NCI-H146 treated with DMSO at 0.1 percent for 48 hours (cell line): ENCODE measurements around the gene PPP1R3C.

ENCODE experiments used
- DNase-seq: peaks from one replicate; lab custom pipeline; 2025; ENCODE audit not compliant: unreplicated experiment; lab: John Stamatoyannopoulos, UW

PPP1R3C gene

DNA sequence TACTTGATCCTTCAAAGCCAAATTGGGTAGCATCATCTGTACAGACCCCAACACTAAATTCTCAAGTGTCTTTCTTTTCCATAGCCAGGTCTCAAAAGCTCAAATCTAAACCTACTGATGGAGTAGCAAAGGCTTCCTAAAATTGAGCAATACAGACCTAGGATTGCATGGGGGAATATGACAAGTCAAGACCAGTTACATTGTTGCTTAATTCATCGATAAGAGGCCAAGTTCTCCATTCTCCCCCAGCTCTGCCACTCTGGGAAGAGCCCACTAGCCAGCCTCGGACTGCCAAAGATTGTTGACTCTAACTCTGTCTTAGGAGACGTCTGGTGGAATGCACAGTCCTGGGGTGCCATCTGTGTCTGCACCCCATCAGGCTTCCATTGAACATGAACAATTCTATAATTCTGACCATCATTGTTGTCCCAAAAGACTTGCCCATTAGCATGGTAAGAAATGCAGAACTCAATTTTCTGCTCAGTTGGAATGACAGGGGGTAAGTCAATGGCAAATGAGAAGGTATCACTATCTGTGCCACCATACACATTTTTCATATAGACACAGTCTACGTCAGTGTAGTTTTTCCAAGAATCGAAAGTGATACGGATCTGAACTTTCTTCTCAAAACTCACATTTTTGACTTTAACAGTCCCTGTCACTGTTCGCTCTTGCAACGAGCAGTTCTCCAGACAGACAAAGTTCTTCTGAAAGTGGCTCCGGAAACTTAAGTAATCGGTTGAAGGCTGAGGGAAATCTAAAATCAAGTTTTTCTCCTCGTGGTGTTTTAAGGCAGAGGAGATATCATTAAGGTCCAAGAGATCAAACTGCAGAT lies 2.9 kb downstream of the PPP1R3C start:
- DNase-seq, result no peak

DNA sequence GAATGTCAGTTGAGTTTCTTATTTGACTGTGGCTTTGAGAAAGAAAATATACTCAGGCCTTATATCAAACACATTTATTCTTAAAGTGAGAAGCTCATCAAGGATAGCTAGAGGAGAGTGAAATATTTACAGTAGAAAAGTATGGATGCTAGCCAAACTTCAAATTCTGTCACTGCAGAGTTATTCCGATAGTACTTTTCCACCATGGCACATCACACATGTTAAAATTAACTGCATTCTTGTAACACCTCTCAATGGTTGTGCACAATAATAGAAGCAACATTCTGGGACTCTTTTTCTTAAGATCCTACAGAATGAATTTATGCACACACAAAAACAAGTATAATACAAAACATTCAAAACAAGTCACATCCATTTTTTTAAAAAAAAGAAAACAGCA lies 4.5 kb downstream of the PPP1R3C start:
- no peak for DNase-seq

DNA sequence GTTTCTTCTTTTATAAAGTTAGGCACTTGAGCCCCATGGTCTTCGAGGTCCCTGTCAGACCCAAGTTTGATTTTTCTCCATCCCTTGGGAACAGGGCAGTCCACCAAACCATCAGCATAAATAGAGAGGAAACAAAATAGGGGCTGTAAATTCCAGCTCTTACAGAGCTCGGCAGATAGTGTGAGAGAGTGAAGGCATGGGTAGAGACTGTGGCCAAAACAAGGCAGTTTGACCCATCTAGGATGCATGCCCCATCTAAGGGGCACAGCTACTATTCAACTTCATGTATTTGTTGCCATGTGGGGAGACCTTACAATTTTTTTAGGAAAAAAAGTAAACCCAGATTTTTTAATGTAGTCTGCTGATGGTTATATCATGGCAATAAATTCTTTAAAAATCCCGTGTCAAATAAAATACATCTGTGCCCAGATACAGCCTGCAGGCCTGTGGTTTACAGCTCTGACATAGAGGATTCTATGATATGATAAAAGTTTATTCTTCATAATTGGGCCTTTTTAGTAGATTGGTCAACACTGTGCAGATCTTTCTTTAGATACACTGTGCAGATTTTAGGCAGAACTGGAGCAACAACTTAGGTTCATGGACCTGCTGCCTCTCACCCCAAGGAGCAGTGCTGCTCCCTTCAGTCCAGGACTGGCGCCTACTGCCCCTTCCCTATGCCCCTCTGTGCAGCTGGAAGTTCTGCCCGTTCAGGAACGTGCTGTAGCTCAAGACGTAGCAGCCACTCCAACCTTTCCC lies 5.3 kb downstream of the PPP1R3C start:
- no peak for DNase-seq

DNA sequence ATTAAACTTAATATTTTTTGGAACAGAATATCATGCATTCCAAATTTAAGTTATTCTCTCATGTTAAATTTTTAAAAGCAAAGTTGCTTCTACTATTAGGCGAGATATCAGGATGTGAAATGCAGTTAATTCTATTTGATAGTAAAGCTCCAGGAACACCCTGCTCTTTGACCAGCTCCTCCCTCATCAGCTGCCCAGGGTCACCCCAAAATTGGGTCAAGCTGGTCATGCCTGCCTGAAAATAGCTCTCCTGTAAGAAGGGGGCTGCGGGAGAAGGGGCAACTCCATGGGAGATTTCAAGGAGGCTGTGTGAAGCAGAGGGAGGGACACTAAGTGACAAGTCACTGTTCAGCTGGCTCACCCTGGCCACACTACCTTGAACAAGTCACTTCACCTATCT lies 5.9 kb downstream of the PPP1R3C start:
- no peak for DNase-seq

DNA sequence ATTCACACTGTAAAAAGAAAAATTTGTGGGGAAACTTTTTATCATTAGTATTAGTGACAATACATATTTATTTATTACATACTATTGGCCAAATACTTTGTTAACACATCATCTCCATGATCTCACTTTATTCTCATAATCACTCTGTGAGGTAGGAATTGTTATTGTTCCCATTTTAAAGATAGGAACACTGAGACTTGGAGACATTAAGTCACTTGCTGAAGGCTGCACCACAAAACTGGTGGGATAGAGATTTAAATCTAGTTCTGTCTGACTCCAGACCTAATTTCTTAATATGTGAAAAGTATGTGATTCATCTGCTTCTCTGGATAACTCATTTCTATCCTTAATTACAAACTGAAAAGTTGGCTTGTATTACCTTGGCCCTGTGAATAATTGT lies 8.2 kb downstream of the PPP1R3C start:
- DNase-seq, result no peak

DNA sequence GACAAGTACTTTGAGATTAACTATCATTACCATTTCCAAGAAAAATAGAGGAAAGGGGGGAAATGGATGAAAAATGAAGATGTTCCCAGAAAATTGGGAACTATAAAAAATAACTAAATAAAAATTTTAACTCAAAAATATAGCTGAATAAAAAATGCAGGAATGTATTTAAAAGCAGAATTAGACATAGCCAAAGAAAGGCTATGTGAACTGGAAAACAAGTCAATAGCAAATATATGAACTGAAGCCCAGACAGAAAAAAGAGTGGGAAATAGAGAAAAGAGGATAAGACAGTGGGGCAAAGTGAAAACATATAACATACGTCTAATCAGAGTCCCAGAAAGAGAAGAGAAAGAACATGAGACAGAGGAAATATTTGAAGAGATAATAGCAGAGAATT lies 10.3 kb downstream of the PPP1R3C start:
- DNase-seq, result no peak

DNA sequence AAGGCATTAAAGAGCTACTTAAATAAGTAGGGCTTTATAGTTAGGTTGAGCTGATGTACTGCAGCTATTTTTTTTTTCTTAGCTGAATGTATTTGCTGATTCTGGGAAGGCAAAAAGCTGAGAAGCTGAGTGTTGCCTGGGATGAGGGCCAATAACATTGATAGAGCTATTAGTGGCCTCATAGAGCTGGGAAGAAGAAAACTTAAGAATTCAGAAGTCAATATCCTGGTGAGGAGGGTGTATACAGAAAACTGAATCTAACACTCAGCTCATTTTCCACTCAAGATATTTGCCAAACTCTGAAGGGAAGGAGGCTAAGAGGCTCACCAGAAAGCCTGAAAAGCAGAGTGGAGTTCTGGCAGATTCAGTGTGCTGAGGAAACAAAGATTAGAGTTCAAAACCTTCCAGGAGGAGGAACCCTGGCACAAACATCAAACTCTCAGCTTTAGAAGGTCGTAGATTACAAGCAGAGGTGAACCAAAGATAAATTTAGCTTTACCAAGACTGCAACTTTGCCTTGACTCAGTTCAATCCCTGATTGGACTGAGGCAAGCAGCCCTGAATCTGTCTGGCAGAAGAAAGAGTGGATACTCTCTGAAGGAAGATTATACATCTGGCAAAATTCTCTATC lies 11.3 kb downstream of the PPP1R3C start:
- no peak for DNase-seq

DNA sequence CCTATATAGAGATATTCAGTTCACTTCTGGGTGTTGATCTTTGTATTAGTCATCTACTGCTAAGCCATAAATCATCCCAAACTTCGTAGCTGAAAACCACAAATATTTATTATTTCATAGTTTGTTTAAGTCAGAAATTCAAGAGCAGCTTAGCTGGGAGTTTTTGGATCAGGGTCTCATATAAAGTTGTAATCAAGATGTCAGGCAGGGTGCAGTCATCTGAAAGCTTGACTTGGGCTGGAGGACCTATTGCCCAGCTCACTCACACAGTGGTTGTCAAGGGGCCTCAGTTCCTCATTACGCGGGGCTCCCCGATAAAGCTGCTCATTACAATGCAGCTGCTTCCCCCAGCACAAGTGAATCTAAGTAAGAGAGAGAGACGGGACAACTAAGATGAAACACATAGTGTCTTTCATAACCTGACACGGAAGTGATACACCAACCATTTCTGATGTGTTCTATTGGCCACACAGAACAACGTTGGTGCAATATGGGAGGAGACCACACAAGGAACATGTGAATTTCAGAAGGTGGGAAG lies 15.7 kb downstream of the PPP1R3C start:
- no peak for DNase-seq

DNA sequence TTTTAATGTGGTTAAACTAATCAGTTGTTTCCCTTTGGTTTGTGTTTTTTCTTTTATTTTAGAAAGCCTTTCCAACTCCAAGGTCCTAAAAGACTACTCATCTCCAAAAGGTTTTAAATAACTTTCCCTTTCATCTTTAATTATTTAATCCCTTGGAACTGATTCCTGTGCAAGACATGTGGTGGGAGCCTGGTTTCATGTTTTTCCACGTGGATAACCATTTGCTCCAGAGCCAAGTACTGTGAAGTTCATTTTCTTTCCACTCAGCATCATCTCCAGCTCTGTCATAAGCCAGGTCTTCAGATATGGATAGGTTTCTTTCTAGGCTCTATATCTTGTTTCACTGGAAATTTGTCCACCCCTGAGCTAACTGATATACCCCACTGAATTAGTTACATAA lies 16.7 kb downstream of the PPP1R3C start:
- no peak for DNase-seq

DNA sequence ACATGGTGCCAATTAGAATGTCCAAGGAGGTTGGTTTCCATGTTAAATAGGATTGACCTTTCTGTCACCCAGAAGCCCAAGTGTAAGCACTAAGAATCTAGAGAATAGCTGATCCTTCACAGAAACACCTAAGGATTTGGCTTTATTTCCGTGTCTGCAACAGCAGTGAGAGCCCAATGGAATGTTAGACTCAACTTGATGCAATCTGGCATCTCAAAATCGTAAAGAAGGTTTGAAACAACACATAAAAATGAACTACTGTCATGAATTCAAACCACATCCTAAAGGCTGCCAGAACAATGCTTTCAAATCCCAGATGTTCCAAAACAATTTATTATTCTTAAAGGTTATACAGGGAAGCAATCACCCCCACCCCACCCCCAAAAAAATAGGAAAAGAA lies 18.6 kb downstream of the PPP1R3C start:
- no peak for DNase-seq

DNA sequence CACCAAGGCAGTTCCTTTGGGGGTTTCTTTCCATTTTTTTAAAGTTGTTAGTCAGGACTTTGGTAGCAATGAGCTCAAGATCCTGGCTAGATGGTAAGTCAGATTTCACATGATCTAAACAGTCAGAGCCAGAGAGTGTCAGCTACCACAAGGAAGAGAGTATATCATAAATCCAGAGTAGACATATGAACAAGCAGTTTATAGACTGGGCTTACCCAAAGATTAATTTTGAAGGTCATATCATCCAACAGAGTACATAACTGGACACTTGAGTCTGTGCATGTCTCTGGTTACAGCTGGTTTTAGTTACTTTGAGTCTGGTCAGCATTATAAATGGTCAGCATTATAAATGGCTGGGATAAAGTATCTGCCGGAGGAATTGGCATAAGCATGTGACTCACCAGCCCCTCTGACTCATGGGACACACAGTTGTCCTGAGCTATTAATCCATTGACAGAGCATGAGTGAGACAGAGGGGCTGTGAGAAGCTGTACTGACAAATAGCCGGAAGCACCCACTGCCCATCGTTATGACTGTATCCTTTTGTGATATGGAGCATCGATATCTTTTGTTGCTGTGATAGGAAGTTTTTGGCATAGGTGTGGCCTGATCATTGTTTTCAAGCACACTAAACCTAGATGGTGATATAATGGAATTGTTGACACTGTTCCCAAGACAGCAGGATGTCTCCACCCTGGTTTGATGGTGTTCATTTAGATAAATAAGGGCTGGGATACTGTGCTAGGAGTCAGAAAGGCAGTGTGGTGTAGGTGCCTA lies 19.3 kb downstream of the PPP1R3C start:
- no peak for DNase-seq

DNA sequence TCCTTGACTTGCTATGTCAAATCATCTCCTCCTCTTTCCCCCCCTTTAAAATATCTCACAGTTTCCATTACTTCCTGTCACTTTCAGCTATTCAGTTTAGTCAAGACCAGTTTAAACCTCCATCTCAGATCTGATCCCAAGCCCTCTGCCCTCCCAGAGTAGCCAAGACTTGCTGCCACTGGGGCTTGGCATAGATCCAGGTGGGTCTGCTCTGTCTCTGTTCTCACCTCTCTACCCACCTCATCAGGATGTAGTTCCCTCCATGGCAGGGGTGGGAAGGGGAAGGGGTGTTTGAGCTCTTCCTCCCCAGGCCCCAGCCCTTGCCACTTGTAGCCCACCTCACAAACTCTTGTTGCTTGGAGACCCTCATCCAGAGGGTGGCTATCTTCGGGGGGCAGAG lies 22.0 kb downstream of the PPP1R3C start:
- DNase-seq, result no peak

DNA sequence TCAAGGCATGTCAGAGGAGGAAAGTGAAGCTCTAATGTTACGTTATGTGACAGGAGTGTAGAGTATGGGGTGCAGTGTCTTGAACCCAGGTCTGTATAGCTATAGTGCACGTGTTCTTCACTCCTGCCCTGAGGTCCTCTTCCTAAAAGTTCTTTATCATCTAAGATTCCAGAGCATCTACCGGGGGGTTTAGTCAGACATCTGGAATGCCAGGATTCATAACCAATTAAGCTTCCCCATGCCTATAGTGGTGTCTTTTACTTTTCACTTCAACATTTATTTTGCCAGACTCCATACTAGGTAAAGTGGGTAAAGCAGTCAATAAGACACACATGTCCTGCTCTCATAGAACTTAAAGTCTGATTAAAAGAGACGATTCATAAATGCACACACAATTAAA lies 22.4 kb downstream of the PPP1R3C start:
- no peak for DNase-seq

DNA sequence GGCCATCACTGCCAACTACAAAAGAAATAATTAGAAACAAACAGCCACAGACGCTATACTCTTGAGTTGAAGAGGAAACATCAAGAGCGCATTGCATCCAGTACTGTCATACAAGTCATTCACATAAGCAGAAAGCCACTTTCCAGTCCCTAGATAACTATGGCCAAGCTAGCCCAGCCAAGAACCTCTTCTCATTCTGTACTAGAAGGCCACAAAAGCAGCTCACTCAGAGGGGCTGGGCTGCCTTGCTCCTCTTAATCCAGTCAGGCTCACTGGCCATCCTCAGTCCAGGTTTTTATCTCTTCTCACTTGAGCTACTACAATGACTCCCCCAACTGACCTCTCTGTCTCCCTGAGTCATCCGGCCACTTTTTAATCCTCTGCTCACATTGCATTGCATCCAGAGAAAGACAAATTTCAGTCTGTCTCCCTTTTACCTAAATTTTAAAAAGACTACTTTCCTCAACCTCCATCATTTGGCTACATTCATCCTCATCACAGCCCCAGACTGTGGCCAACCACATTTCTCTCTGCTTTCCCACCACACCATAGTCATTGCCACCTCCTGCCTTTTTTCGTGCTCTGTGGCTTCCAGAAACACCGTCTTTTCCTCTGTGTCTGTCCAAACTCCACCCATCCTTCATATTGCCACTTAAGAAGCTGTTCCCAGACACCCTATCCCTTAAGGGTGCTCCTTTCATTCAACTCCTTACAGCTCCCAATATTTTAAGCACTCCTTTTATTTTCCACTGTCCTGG lies 25.0 kb downstream of the PPP1R3C start:
- DNase-seq, result no peak

DNA sequence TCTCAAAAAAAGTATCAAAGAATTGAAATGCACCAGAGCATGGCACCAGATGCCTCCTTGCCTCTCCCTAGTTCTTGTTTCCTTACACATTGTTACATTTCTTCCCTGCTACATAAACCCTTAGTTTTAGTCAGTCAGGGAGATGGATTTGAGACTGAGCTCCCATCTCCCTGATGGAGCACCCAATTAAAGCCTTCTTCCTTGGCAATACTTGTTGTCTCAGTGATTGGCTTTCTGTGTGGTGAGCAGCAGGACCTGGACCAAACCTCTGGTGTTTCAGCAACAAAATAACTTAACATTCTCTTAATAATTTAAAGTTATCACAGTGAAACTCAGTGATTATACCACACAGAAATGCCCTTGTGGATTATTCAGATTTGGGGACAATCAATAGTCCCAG lies 26.9 kb downstream of the PPP1R3C start:
- no peak for DNase-seq

DNA sequence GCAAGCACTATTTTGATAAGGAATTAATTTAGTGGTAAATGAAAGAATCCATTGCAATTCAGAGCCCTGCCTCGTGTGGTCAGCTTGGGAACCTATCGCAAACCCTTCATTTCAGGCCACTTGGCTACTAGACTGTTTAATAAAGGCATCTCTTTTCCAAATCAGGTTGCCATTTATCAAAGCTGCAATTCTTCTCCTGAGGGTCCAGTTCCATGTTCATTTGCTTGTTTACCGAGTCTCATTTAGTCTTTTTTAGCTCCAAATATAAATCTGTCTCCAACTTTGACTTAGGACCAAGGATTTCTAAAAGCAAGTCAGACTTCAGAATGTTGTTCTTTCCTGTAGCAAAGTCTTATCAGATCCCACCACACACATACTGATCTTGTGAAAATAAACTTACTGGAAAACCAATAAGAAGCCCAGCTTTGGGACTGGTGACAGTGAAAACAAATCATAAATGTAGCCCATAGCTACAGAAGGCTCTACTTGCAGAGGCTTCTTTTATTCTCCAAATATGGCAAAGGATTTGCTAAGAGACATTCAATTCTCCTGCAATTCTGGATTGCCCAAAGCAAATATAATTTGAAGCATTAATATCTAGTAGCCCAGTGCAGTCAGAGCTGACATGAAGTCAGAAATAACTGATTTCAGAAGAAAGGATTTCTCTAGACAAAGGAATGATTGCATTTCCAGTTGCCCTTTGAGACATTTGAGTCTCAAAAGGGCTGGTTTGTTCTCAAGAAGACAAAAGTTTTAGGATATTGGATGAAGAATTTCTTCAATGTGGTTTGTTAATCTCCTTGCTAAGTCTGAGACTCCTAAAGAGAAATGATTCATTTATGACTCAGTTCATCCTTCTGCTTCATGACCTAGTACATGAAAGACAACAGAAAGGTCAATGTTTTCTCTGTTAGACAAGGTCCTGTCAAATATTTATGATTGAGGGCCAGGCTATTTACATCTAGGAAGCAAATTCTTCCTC lies 28.0 kb downstream of the PPP1R3C start:
- no peak for DNase-seq

DNA sequence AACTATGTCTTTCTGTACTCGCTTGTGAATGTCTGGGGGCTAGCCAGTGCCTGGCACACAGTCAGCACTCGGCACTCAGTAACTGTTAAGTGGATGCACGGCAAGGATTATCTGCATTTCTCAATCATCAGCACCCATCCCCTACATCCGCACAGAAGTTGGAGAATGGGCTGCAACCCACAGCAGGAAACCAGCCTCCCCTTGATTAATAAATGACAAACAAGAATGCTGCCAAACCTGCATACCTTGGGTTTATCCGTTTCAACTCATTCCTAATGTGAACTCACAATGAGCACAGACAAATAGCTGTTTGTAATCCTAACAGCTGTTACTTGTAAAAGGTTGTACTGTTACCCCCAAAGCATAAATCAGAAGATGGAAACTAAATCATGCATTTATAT lies 28.9 kb downstream of the PPP1R3C start:
- DNase-seq, result no peak

DNA sequence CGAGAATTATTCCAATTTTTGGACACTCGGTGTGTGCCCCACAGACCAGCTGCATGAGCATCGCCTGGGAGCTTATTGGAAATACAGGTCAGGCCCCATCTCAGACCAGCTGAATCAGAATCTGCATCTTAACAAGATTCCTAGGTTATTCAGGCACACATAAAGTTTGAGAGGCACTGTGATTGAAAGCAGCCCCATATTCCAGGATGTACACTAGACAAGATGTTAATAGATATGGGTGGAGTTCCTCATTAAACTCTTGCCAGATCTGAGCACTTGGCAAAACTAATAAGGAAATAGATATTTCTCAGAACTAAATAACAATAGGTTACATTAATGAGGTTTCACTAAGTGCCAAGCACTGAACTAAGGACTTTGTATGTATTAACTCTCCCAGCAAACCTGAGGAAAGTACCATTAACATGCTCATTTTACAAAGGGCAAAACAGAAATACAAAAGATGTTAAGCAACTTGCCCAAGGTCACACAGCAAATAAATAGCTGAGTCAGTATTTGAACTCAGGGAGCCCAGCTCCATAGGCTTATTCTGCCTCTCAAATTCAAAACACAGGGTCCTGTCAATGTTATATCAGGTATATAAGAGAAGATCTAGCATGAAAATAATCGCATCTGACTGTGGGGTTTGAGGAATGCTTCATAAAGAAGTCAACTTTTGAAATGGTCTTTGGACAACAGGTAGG lies 29.9 kb downstream of the PPP1R3C start:
- no peak for DNase-seq

DNA sequence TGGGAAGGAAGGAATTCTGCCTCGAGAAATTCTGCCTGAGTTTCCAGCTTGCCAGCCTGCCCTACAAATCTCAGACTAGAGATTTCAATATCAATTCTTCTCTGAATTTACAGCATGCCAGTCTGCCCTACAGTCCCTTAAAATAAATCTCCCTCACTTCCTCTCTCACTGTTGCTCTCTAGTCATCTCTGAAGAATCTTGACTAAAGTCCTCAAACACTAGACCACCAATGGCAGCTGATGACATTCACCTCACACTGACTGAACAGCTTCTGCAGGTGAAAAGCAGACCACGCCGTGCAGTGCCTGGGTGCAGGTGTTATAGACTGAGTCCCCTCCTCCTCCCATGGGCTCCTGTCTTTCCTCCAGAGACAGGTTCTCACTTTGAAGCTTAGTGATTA lies 30.4 kb downstream of the PPP1R3C start:
- no peak for DNase-seq
